Fibroblast of lung (primary cell): ENCODE results near the gene DRC7. TPM values are rescaled to one million over a fixed set of nuclear protein-coding genes. Genes with fewer than 3 reads are reported as not detected.

Experiments used
- DNase-seq, 2 donors: peaks; one replicate each; pipeline versions ENCODE4 v3.0.0 to v3.0.0-alpha.2; 2010; ENCODE audit warnings: low read depth in 2 of 2
- H2AFZ ChIP-seq: 2 replicates; pipeline ENCODE4 v1.5.1; 2012; ENCODE audit warnings: low read length, control low read depth, inconsistent platforms
- H3K27ac ChIP-seq: 2 replicates; pipeline ENCODE4 v1.5.1; 2011; ENCODE audit warnings: low read length, control low read depth; ENCODE audit not compliant: insufficient read depth
- H3K27me3 ChIP-seq: 2 replicates; pipeline ENCODE4 v1.5.1; 2011; ENCODE audit warnings: mild to moderate bottlenecking, low read length; ENCODE audit not compliant: control insufficient read depth, insufficient read depth
- H3K36me3 ChIP-seq: 2 replicates; pipeline ENCODE4 v1.5.1; 2011; ENCODE audit warnings: low read length; ENCODE audit not compliant: control insufficient read depth, insufficient read depth
- H3K4me1 ChIP-seq: 2 replicates; pipeline ENCODE4 v1.5.1; 2011; ENCODE audit warnings: low read length; ENCODE audit not compliant: control insufficient read depth, insufficient read depth; ENCODE audit errors: extremely low read depth
- H3K4me2 ChIP-seq: 2 replicates; pipeline ENCODE4 v1.5.1; 2011; ENCODE audit warnings: low read length, control low read depth; ENCODE audit not compliant: insufficient read depth; ENCODE audit errors: extremely low read depth
- H3K4me3 ChIP-seq, 4 experiments: fragments of 200-600 bp in 1 of 4; sonication (generic) in 1 of 4; replicated peaks in 1 of 4; 2 replicates each; pipeline ENCODE4 v1.5.1; 2011 to 2016; ENCODE audit warnings: low read length in 4 of 4, low read depth in 3 of 4, mild to moderate bottlenecking in 3 of 4, control low read depth in 2 of 4, inconsistent platforms in 1 of 4, mixed read lengths in 1 of 4; ENCODE audit not compliant: insufficient read depth in 1 of 4; ENCODE audit errors: control extremely low read depth in 1 of 4
- H3K79me2 ChIP-seq: 2 replicates; pipeline ENCODE4 v1.5.1; 2012; ENCODE audit warnings: mild to moderate bottlenecking, low read length, inconsistent platforms; ENCODE audit not compliant: control insufficient read depth, insufficient read depth
- H3K9ac ChIP-seq: 2 replicates; pipeline ENCODE4 v1.5.1; 2011; ENCODE audit warnings: mild to moderate bottlenecking, low read length, control low read depth; ENCODE audit not compliant: insufficient read depth
- H3K9me3 ChIP-seq: 2 replicates; pipeline ENCODE4 v1.5.1; 2012; ENCODE audit warnings: low read depth, low read length; ENCODE audit not compliant: control insufficient read depth, insufficient read depth
- H4K20me1 ChIP-seq: 2 replicates; pipeline ENCODE4 v1.5.1; 2011; ENCODE audit warnings: low read length; ENCODE audit not compliant: control insufficient read depth, insufficient read depth; ENCODE audit errors: extremely low read depth
- EZH2 ChIP-seq: IDR thresholded peaks from 2 replicates; pipeline ENCODE4 v1.5.1; 2012; ENCODE audit warnings: low read length, control low read depth, mild to moderate bottlenecking; ENCODE audit errors: missing control alignments
- polyA plus RNA-seq, 2 donors: library from polyadenylated mRNA; depleted of rRNA in 1 of 2; stranded (reverse) in 1 of 2; unstranded in 1 of 2; fragments of >200 nt; gene quantifications; 2 replicates each; pipeline ENCODE4 v1.2.1, GENCODE V29; 2011 to 2012; ENCODE audit warnings: missing spikeins in 1 of 2
- total RNA-seq: library from RNA; depleted of rRNA; stranded (reverse); fragments of >200 nt; gene quantifications from 2 replicates; pipeline ENCODE4 v1.2.1, GENCODE V29; 2014
- TF ChIP-seq, protein P1 (sequence below), 2 donors: IDR thresholded peaks in 1 of 2; conservative IDR thresholded peaks in 1 of 2; 1 replicate in 1 of 2; 2 replicates in 1 of 2; pipeline ENCODE4 v1.5.1; 2011 to 2012; ENCODE audit warnings: low read length in 2 of 2, control low read depth in 1 of 2, inconsistent platforms in 1 of 2, low read depth in 1 of 2, mild to moderate bottlenecking in 1 of 2

DRC7 gene
- total and polyA plus RNA-seq, 2 donors (not counting 1 experiment from before 2014, with no cell fraction given) = not detected

DNA sequence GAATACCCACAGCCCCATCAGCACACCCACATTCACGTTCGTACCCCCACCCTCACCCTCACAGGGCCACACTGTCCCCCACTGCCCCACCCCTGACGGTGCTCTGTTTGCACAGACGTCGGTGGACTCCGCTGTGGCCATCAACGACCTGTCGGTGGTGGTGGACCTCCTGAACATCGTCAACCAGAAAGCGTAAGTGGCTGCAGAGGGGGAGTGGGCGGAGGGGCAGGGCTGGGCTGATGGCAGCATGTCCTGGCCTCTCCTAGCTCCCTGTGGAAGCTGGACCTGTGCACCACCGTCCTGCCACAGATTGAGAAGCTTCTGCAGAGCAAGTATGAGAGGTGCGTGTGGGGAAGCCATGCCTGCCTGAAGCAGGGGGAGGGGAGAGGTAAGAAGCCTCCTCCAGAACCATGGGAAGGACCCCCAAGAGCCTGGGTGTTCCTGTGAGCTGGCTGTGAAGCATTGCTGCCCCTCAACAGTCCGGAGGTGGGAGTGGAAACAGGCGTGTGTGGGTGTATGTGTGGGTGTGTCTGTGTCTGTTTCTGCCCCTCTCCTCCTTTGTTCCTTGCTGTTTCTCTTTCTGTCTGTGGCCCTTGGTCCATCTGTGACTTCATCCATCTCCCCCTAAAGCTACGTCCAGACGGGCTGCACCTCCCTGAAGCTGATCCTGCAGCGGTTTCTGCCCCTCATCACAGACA is 61.3 kb downstream of the DRC7 start:
- H3K9me3 ChIP-seq = no peaks in the 10 kb centered on the region
- DNase-seq = no peak
- no peaks in the 10 kb centered on the region for H4K20me1 ChIP-seq
- H3K9ac ChIP-seq = no peak overlapping the region
- H3K4me2 ChIP-seq = no peak overlapping the region
- H3K36me3 ChIP-seq = peaks cover 15% of the 10 kb centered on the region
- TF ChIP-seq, protein P1, sequence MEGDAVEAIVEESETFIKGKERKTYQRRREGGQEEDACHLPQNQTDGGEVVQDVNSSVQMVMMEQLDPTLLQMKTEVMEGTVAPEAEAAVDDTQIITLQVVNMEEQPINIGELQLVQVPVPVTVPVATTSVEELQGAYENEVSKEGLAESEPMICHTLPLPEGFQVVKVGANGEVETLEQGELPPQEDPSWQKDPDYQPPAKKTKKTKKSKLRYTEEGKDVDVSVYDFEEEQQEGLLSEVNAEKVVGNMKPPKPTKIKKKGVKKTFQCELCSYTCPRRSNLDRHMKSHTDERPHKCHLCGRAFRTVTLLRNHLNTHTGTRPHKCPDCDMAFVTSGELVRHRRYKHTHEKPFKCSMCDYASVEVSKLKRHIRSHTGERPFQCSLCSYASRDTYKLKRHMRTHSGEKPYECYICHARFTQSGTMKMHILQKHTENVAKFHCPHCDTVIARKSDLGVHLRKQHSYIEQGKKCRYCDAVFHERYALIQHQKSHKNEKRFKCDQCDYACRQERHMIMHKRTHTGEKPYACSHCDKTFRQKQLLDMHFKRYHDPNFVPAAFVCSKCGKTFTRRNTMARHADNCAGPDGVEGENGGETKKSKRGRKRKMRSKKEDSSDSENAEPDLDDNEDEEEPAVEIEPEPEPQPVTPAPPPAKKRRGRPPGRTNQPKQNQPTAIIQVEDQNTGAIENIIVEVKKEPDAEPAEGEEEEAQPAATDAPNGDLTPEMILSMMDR (conservative IDR thresholded peaks at IDR 0.05 in 1 of 2, IDR thresholded peaks at IDR 0.05 in 1 of 2; ENCODE audit: low read depth in 1 of 2, low read length in 2 of 2) = no peak
- TF ChIP-seq EZH2 = no peak
- H3K79me2 ChIP-seq = no peaks in the 10 kb centered on the region
- no peak overlapping the region for H2AFZ ChIP-seq
- H3K27ac ChIP-seq = no peak overlapping the region
- no peaks in the 10 kb centered on the region for H3K4me1 ChIP-seq
- no peak overlapping the region for H3K4me3 ChIP-seq
- H3K27me3 ChIP-seq = no peaks in the 10 kb centered on the region

DNA sequence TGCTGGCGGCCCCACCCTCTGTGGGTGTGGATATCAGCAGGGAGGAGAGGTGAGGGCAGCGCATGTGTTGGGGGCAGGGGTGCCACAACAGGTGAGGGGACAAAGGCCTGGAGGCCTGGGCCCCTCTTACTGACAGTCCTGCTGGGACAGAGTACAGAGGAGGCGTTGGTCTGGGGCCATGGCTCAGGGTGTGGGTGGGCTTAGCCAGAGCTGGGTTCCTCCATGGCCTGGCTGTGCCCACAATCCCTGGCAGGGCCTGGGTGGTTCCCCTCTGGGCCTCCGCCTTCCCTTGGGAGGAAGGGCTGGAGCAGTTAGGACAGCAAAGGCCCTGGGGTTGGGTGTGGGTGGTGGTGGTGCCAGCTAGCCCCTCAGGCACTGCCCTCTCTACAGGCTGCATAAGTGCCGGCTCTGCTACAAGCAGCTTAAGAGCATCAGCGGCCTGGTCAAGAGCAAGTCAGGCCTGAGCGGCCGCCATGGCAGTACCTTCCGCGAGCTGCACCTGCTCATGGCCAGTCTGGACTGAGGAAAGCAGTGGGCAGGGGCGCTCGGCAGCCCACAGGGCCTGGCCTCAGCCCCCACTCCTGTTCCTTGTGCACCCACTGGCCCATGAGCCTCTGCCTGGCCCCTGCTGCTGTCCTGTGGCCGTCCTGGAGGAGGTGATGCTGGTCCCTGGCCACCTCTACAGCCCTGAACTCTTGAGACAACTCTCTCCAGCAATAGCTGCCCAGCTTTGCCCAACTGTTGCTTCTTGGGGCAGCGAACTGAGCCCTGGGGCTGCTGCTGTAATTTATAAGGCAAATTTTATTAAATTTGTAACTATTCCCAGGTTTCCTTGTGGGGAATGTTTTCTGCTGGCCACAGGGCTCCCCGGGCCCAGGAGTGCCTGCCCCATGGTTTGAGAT is 62.1 kb downstream of the DRC7 start:
- Histone ChIP-seq H2AFZ (no peak overlapping the region), H3K79me2 (no peaks in the 10 kb centered on the region), H3K4me1 (no peaks in the 10 kb centered on the region), H3K36me3 (peaks cover 17% of the 10 kb centered on the region), H4K20me1 (no peaks in the 10 kb centered on the region), H3K4me3 (no peak overlapping the region), H3K9me3 (no peaks in the 10 kb centered on the region), H3K27me3 (no peaks in the 10 kb centered on the region), H3K27ac (no peak overlapping the region), H3K4me2 (no peak overlapping the region), H3K9ac (no peak overlapping the region)
- TF ChIP-seq EZH2 = no peak
- TF ChIP-seq, protein P1 (conservative IDR thresholded peaks at IDR 0.05 in 1 of 2, IDR thresholded peaks at IDR 0.05 in 1 of 2; ENCODE audit: low read depth in 1 of 2, low read length in 2 of 2) = no peak
- no peak for DNase-seq

DNA sequence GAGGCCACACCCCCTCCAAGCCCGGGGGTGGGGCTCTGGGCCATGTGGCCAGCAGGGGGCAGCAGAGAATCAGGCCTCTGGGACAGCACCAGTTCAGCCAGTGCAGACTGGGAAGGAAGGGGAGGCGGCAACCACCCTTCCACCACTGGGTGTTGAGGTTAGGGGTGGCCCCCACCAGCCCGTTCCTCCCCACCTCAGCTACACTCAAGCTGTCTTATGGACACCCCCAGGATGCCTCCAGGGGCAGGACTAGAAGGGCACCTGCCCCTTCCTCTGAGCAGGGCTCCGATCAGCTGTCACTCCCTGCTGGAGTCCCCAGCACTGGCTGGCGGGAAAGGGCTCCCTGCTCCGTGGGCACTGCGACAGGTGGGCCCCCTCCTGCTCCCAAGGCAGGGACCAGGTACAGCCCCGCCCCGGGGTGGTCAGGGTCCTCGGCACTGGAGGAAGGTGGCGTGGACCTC is 62.8 kb downstream of the DRC7 start:
- Histone ChIP-seq H3K27me3 (no peaks in the 10 kb centered on the region), H3K9me3 (no peaks in the 10 kb centered on the region), H2AFZ (no peak overlapping the region), H3K4me3 (no peak overlapping the region), H3K36me3 (peaks cover 17% of the 10 kb centered on the region), H3K9ac (no peak overlapping the region), H4K20me1 (no peaks in the 10 kb centered on the region), H3K27ac (no peak overlapping the region), H3K4me1 (no peaks in the 10 kb centered on the region), H3K4me2 (no peak overlapping the region), H3K79me2 (no peaks in the 10 kb centered on the region)
- DNase-seq = peak; percentile 60 to 65
- no peak for TF ChIP-seq EZH2
- TF ChIP-seq, protein P1 (conservative IDR thresholded peaks at IDR 0.05 in 1 of 2, IDR thresholded peaks at IDR 0.05 in 1 of 2; ENCODE audit: low read depth in 1 of 2, low read length in 2 of 2) = peak; percentile 86
